Astrocyte of the cerebellum (primary cell): ENCODE measurements around the gene TRIOBP.

Source experiments
- DNase-seq: peaks from one replicate; pipeline ENCODE4 v3.0.0-alpha.2; 2011; ENCODE audit warnings: low read depth
- H3K4me3 ChIP-seq: 2 replicates; pipeline ENCODE4 v1.5.1; 2011; ENCODE audit warnings: mild to moderate bottlenecking, low read depth, low read length, moderate library complexity
- CTCF ChIP-seq: IDR thresholded peaks from 2 replicates; pipeline ENCODE4 v1.5.1; 2012; ENCODE audit warnings: low read length, low read depth, moderate library complexity, mild to moderate bottlenecking; ENCODE audit errors: missing control alignments
- in situ Hi-C: cut with HindIII; loops from 2 replicates; pipeline ENCODE4 v1.10.0; 2017; ENCODE audit warnings: low sequenced_read_pairs

TRIOBP gene

GRCh38 chr22:37665487-37665886 is 31.4 kb upstream of the TRIOBP start:
- H3K4me3 ChIP-seq, result no peak overlapping the region
- no peak for TF ChIP-seq CTCF
- no peak for DNase-seq
- in situ Hi-C loops, result no loop called here

GRCh38 chr22:37669586-37669985 is 27.3 kb upstream of the TRIOBP start:
- no peak overlapping the region for H3K4me3 ChIP-seq
- DNase-seq, result no peak
- TF ChIP-seq CTCF, result no peak
- in situ Hi-C loops, result no loop called here

- H3K4me3 ChIP-seq, result no peak overlapping the region
- TF ChIP-seq CTCF, result no peak
- DNase-seq, result no peak
- in situ Hi-C loops, result no loop called here
Measured at GRCh38 chr22:37672206-37672919, 24.5 kb upstream of the TRIOBP start.

GRCh38 chr22:37672920-37673455 is 23.9 kb upstream of the TRIOBP start:
- TF ChIP-seq CTCF, result no peak
- DNase-seq, result no peak
- in situ Hi-C loops, result no loop called here
- H3K4me3 ChIP-seq, result no peak overlapping the region

- in situ Hi-C loops, result no loop called here
- TF ChIP-seq CTCF, result no peak
- H3K4me3 ChIP-seq, result no peak overlapping the region
- DNase-seq, result no peak
Measured at GRCh38 chr22:37674248-37674647, 22.6 kb upstream of the TRIOBP start.

- in situ Hi-C loops, result no loop called here
- TF ChIP-seq CTCF, result no peak
- H3K4me3 ChIP-seq, result peak within 1 kb of the TSS; percentile 93
- DNase-seq, result peak; percentile 91
Measured at GRCh38 chr22:37674951-37675929, 21.6 kb upstream of the TRIOBP start, which contains the start of gene LGALS1. TSS of gene LGALS1 (plus strand) at chr22:37675636. CDS start at chr22:37675703, 67 bp downstream.
